ENCODE results near the gene PPP6R2. TPM values are rescaled to one million over a fixed set of nuclear protein-coding genes. Genes with fewer than 3 reads are reported as not detected.
A peak's percentile ranks its signal among the peaks of the same experiment; 100 is the strongest.

Gene PPP6R2
- total RNA-seq, 6 experiments from 2014 or later: 41.9 to 47.0 (median 43.6) TPM

DNA sequence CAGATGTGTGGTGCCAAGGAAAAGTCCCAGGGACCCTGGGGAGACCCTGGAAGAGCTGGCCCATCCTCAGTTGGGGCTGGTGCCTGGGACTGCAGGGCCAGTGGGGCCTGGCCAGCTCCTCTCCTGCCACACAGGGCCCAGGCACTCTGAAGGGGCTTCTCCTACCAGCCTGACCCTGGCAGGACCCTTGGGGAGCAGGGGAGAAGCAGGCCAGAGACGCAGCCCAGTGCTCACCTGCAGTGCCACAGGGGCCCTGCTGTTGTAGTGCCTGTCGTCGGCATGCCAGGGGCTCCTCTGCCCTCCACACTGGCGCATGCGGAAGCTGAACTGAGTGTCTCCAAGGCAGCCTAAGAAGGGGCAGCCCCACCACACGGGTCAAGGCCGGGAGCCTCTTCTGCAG, 25.5 kb upstream of the PPP6R2 start:
- Mint-ChIP-seq H3K27ac (no peak overlapping the region), H3K27me3 (ENCODE audit: insufficient read depth) (peaks cover 1% of the 10 kb centered on the region), H3K9me3 (no peaks in the 10 kb centered on the region), H3K4me3 (no peak overlapping the region), H3K36me3 (ENCODE audit: low read depth) (no peaks in the 10 kb centered on the region), H3K4me1 (ENCODE audit: low read depth) (no peaks in the 10 kb centered on the region)
- TF ChIP-seq, protein P1, sequence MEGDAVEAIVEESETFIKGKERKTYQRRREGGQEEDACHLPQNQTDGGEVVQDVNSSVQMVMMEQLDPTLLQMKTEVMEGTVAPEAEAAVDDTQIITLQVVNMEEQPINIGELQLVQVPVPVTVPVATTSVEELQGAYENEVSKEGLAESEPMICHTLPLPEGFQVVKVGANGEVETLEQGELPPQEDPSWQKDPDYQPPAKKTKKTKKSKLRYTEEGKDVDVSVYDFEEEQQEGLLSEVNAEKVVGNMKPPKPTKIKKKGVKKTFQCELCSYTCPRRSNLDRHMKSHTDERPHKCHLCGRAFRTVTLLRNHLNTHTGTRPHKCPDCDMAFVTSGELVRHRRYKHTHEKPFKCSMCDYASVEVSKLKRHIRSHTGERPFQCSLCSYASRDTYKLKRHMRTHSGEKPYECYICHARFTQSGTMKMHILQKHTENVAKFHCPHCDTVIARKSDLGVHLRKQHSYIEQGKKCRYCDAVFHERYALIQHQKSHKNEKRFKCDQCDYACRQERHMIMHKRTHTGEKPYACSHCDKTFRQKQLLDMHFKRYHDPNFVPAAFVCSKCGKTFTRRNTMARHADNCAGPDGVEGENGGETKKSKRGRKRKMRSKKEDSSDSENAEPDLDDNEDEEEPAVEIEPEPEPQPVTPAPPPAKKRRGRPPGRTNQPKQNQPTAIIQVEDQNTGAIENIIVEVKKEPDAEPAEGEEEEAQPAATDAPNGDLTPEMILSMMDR (IDR thresholded peaks at IDR 0.05): no peak
- DNase-seq: no peak

GRCh38 chr22:50318356-50318697, 24.8 kb upstream of the PPP6R2 start:
- Mint-ChIP-seq H3K36me3 (ENCODE audit: low read depth) (no peaks in the 10 kb centered on the region), H3K4me1 (ENCODE audit: low read depth) (no peaks in the 10 kb centered on the region), H3K4me3 (no peak overlapping the region), H3K27me3 (ENCODE audit: insufficient read depth) (peaks cover 1% of the 10 kb centered on the region), H3K27ac (no peak overlapping the region), H3K9me3 (no peaks in the 10 kb centered on the region)
- TF ChIP-seq, protein P1 (IDR thresholded peaks at IDR 0.05): 0 out of 2 replicates have a peak, but pooled peaks have one; percentile 8
- no peak for DNase-seq

- no peaks in the 10 kb centered on the region for H3K4me1 Mint-ChIP-seq (ENCODE audit: low read depth)
- no peaks in the 10 kb centered on the region for H3K9me3 Mint-ChIP-seq
- no peak for DNase-seq
- H3K36me3 Mint-ChIP-seq (ENCODE audit: low read depth): no peaks in the 10 kb centered on the region
- H3K27me3 Mint-ChIP-seq (ENCODE audit: insufficient read depth): peaks cover 1% of the 10 kb centered on the region
- no peak overlapping the region for H3K4me3 Mint-ChIP-seq
- H3K27ac Mint-ChIP-seq: no peak overlapping the region
- TF ChIP-seq, protein P1 (IDR thresholded peaks at IDR 0.05): 0 out of 2 replicates have a peak, but pooled peaks have one; percentile 3
These were observed 24.3 kb upstream of the PPP6R2 start for GRCh38 chr22:50318698-50319411.

DNA sequence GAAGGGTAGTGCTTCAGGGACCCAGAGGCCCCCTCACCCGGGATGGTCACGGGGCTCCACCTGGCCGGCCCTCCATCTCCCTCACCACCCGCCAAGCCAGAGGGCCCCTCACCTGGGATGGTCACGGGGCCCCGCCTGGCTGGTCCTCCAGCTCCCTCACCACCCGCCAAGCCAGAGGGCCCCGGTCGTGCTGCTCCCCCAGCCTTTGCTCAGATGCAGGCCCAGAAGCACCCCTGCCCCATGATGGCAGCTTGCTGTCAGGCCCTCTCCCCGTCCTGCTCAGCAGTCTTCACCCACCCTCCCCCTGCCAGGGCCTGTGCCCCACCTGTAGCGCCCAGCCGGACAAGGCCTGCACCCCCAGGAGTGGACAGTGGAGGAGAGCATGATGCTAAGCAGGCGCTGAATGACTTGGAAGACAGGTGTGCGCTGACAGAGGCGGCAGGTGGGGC, 23.6 kb upstream of the PPP6R2 start:
- H3K27me3 Mint-ChIP-seq (ENCODE audit: insufficient read depth): peaks cover 1% of the 10 kb centered on the region
- no peak for DNase-seq
- no peaks in the 10 kb centered on the region for H3K36me3 Mint-ChIP-seq (ENCODE audit: low read depth)
- H3K9me3 Mint-ChIP-seq: no peaks in the 10 kb centered on the region
- H3K27ac Mint-ChIP-seq: no peak overlapping the region
- TF ChIP-seq, protein P1 (IDR thresholded peaks at IDR 0.05): no peak
- H3K4me1 Mint-ChIP-seq (ENCODE audit: low read depth): no peaks in the 10 kb centered on the region
- H3K4me3 Mint-ChIP-seq: no peak overlapping the region

DNA sequence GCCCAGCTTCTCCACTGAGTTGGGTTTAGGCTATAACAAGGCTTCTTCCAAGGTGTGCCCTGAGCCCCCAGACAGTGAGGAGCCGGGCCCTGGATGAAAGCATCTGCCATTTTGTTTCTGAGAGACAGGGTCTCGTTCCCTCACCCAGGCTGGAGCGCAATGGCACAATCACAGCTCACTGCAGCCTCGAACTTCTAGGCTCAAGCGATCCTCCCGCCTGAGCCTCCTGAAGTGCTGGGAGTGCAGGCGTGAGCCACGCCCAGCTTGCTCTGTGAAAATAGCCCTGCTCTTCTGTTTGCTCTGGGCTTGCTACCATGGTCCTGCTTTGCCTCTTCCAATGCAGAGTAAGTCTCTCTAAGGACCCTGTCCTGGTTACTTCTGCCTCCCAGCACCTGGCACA, 23.0 kb upstream of the PPP6R2 start:
- Mint-ChIP-seq H3K36me3 (ENCODE audit: low read depth) (no peaks in the 10 kb centered on the region), H3K27ac (no peak overlapping the region), H3K4me3 (no peak overlapping the region), H3K27me3 (ENCODE audit: insufficient read depth) (peaks cover 1% of the 10 kb centered on the region), H3K4me1 (ENCODE audit: low read depth) (peaks cover 3% of the 10 kb centered on the region), H3K9me3 (no peaks in the 10 kb centered on the region)
- DNase-seq: no peak
- TF ChIP-seq, protein P1 (IDR thresholded peaks at IDR 0.05): no peak
